ENCODE measurements around the gene SLC25A2. TPM values are rescaled to one million over a fixed set of nuclear protein-coding genes. Genes with fewer than 3 reads are reported as not detected.

The SLC25A2 gene
- total RNA-seq, 6 experiments from 2014 or later = 0.17 TPM; not detected in 5

DNA sequence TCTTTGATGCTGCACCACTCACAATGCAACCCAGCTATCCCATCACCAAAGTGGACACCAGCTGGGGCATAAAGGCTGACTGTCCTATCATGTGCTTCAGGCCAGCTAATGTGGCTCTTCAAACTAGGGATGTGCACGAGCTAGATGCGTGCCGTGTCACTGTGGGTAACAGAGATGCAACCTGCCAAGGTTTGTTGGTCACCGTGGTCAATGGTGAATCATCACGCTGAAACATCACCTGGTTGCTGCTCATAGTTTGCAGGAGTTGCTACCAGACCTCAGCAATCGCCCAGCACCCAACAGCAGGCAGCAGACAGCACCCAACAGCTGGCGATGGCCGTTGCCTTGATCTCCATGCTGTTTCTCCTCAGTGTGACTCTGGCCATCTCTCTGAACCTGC is 24.4 kb upstream of the SLC25A2 start:
- Mint-ChIP-seq H3K36me3 (ENCODE audit: low read depth) (peaks cover 15% of the 10 kb centered on the region), H3K27ac (no peak overlapping the region), H3K4me1 (ENCODE audit: low read depth) (peaks cover 17% of the 10 kb centered on the region), H3K4me3 (no peak overlapping the region), H3K27me3 (ENCODE audit: insufficient read depth) (no peaks in the 10 kb centered on the region), H3K9me3 (peaks cover 21% of the 10 kb centered on the region)
- TF ChIP-seq, protein P1, sequence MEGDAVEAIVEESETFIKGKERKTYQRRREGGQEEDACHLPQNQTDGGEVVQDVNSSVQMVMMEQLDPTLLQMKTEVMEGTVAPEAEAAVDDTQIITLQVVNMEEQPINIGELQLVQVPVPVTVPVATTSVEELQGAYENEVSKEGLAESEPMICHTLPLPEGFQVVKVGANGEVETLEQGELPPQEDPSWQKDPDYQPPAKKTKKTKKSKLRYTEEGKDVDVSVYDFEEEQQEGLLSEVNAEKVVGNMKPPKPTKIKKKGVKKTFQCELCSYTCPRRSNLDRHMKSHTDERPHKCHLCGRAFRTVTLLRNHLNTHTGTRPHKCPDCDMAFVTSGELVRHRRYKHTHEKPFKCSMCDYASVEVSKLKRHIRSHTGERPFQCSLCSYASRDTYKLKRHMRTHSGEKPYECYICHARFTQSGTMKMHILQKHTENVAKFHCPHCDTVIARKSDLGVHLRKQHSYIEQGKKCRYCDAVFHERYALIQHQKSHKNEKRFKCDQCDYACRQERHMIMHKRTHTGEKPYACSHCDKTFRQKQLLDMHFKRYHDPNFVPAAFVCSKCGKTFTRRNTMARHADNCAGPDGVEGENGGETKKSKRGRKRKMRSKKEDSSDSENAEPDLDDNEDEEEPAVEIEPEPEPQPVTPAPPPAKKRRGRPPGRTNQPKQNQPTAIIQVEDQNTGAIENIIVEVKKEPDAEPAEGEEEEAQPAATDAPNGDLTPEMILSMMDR (IDR thresholded peaks at IDR 0.05) = no peak
- DNase-seq = no peak

DNA sequence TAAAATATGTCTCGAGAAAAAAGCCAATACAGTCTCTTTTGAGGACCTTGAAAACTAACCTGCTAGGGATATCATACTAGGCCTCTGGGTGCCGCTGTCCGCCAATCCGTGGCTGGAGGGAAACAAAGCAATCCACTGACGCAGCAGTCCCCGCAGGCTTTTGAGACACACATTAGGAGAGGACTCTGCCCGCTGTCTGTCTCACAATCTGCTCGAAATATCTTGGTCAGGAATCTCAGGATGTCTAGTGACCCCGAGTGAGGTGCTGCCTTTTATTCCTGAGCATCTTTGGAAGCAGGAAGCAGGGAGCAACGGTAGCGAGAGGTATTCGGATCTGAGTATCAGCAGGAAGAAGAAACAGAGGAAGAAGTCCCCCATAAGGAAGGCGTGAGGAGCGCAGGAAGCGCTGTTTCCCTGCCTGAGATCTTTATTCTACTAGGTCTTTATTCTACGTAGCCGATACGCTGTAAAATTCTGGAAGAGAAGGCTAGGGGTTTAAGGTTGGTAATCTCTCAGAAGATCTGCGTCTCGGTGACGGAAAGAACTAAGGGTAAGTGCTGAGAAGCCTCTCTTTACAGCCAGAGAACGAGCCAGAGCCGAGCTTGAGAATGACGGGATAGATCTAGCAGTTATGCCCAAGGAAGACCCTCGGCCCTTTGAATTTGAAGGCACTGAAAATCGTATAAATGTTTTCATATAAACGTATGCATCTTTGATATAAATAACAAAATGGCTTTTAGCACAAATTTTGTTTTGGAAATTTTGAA is 22.4 kb upstream of the SLC25A2 start:
- H3K4me1 Mint-ChIP-seq (ENCODE audit: low read depth) = peaks cover 17% of the 10 kb centered on the region
- peak overlapping the region; percentile 94 for H3K4me3 Mint-ChIP-seq
- peak overlapping the region; percentile 92 for H3K27ac Mint-ChIP-seq
- TF ChIP-seq, protein P1 (IDR thresholded peaks at IDR 0.05) = peak; percentile 80
- peaks cover 6% of the 10 kb centered on the region for H3K36me3 Mint-ChIP-seq (ENCODE audit: low read depth)
- peaks cover 13% of the 10 kb centered on the region; the same call in 1 of the 2 replicates for H3K9me3 Mint-ChIP-seq
- peak; percentile 82 for DNase-seq
- H3K27me3 Mint-ChIP-seq (ENCODE audit: insufficient read depth) = no peaks in the 10 kb centered on the region

DNA sequence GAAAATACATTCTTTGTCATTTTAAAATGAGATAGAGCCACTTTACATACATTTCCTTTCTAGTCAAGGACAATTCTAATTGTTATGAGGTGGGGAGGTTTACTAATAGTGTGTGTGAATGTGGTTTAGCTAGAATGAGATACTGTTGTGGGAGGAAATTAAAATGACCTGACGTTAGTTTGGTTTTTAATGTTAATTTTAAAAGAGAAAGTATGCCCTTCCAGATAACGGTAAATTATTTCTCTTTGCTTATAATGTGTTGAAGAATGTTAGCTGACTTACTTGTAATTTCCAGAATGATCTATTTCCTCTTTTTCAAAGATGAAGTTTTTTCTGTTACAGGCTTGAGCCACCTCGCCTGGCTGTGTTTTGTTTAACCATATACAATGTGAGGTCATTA is 18.4 kb upstream of the SLC25A2 start:
- H3K4me3 Mint-ChIP-seq = no peak overlapping the region
- DNase-seq = no peak
- peaks cover 15% of the 10 kb centered on the region for H3K27me3 Mint-ChIP-seq (ENCODE audit: insufficient read depth)
- H3K9me3 Mint-ChIP-seq = peaks cover 46% of the 10 kb centered on the region
- H3K27ac Mint-ChIP-seq = no peak overlapping the region
- H3K36me3 Mint-ChIP-seq (ENCODE audit: low read depth) = peaks cover 33% of the 10 kb centered on the region
- TF ChIP-seq, protein P1 (IDR thresholded peaks at IDR 0.05) = no peak
- H3K4me1 Mint-ChIP-seq (ENCODE audit: low read depth) = peaks cover 35% of the 10 kb centered on the region

DNA sequence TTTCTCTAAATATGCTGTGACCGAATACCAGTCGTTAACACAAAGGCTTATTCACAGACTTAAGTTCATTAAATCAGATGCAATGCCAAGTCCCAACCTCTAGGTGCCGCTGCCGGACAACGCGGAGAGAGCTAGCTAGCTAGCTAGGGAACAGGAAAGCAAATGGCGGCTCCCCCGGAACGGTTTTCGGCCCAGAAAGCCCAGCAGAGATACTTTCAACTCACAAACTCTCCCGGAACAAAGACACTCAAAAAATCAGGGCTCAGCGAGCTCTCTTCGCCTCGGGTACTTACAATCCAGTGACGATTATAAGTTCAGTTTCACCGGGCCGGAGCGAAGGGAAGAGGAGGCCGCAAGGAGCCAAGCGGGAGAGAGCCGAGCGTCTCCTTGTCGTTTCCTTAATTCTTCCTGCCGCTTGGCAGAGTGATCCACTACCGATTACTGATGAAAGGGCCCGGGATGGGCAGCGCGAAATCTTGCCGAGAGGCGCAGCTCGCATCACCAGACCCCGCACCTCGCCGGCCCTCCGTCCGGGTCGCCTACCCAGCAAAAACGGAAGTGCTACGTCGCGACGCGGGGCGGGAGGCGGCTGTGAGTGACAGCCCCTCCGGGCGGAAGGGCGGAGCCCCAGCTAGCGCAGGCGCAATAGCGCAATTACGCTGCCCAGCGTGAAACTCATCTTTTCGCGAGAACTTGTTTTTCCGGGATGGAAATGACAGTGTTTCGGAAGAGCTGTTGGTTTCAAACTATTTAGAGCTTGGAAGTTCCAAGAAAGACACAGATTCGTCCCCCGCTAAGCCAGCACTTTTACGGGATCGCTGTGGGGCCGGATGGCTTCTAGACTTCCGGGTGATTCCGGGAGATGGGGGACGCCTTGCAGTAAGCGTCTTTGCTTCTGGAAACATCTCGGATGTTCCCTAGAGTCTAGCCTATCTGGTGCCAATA is 16.6 kb upstream of the SLC25A2 start, which contains the start of gene TAF7:
TAF7 (minus strand) TSS at position 560 of the 945 bp plus-strand sequence. CDS start 740 bp downstream, outside the sequence.
- peak within 1 kb of the TSS; percentile 98 for H3K4me3 Mint-ChIP-seq
- DNase-seq = peak; percentile 90
- H3K36me3 Mint-ChIP-seq (ENCODE audit: low read depth) = peaks cover 51% of the 10 kb centered on the region
- TF ChIP-seq, protein P1 (IDR thresholded peaks at IDR 0.05) = peak; percentile 94
- peak within 1 kb of the TSS; percentile 100 for H3K27ac Mint-ChIP-seq
- H3K27me3 Mint-ChIP-seq (ENCODE audit: insufficient read depth) = peaks cover 23% of the 10 kb centered on the region
- peaks cover 25% of the 10 kb centered on the region for H3K4me1 Mint-ChIP-seq (ENCODE audit: low read depth)
- H3K9me3 Mint-ChIP-seq = peaks cover 64% of the 10 kb centered on the region

DNA sequence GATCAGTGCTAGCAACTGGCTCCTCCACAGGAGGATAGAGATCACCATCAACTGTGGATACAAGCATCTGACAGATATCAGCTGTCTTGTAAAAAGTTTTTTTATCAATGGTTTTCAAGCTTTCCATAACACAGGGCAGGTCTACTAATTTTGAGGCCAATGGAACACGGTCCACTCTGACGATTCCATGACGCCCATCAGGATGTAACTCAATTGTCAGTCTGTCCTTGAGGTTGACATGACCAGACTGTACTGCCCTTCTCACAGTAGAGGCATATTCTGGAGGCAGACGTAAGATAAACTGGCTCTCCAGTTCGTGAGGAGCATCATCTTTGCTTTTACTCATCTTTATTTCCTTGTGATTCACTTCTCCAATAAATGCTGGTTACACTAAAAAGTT is 15.8 kb upstream of the SLC25A2 start:
- TF ChIP-seq, protein P1 (IDR thresholded peaks at IDR 0.05) = no peak
- peaks cover 23% of the 10 kb centered on the region for H3K27me3 Mint-ChIP-seq (ENCODE audit: insufficient read depth)
- H3K36me3 Mint-ChIP-seq (ENCODE audit: low read depth) = peaks cover 59% of the 10 kb centered on the region
- H3K9me3 Mint-ChIP-seq = peaks cover 72% of the 10 kb centered on the region
- H3K4me1 Mint-ChIP-seq (ENCODE audit: low read depth) = peaks cover 27% of the 10 kb centered on the region
- peak overlapping the region; percentile 98 for H3K4me3 Mint-ChIP-seq
- peak overlapping the region; percentile 100 for H3K27ac Mint-ChIP-seq
- DNase-seq = no peak

Data from HFFc6 (cell line).